ENCODE results near the gene DEGS2.

GRCh38 chr14:100115726-100116125, 43.7 kb downstream of the DEGS2 start:
- TF ChIP-seq CTCF (conservative IDR thresholded peaks at IDR 0.05; ENCODE audit: low read depth in 2 of 2), result no peak
- TF ChIP-seq REST (IDR thresholded peaks at IDR 0.05; ENCODE audit: unreplicated experiment), result no peak
- no peak for TF ChIP-seq POLR2AphosphoS5 (IDR thresholded peaks at IDR 0.05; ENCODE audit: low read depth)
- no peak for TF ChIP-seq EZH2 (IDR thresholded peaks at IDR 0.05; ENCODE audit: low read depth, unreplicated experiment)
- no peak for TF ChIP-seq ETS1 (IDR thresholded peaks at IDR 0.05)
- no peak for TF ChIP-seq JUNB (IDR thresholded peaks at IDR 0.05; ENCODE audit: unreplicated experiment)
- no peak for TF ChIP-seq EZH2phosphoT487 (IDR thresholded peaks at IDR 0.05; ENCODE audit: unreplicated experiment)
- no peak for TF ChIP-seq ZNF331 (CRISPR knock-in tag; IDR thresholded peaks at IDR 0.05; ENCODE audit: low read depth)
- no peak for TF ChIP-seq CREB1 (CRISPR knock-in tag; IDR thresholded peaks at IDR 0.05; ENCODE audit: low read depth)
- TF ChIP-seq STAT1 (IDR thresholded peaks at IDR 0.05; ENCODE audit: unreplicated experiment), result no peak
- TF ChIP-seq ZNF462 (CRISPR knock-in tag; IDR thresholded peaks at IDR 0.05), result no peak
